Measurements from ENCODE around the gene FBXL7.

DNA sequence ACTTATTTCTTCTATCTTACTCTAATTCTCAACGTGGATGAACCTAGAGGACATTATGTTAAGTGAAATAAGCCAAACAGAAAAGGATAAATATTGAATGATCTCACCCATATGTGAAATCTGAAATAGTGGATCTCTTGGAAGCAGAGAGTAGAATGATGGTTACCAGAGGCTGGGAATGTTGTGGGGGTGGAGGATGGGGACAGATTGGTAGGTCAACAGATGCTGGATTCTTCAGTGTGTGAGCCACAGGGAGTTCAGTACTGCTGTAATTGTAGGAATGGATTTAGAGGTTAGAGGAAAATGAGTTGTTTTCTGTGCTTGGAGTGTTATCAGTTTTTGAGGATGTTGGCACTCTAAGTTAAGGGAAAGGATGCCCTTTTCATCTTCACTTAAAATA, 190.6 kb downstream of the FBXL7 start:
- TF ChIP-seq, protein P1, sequence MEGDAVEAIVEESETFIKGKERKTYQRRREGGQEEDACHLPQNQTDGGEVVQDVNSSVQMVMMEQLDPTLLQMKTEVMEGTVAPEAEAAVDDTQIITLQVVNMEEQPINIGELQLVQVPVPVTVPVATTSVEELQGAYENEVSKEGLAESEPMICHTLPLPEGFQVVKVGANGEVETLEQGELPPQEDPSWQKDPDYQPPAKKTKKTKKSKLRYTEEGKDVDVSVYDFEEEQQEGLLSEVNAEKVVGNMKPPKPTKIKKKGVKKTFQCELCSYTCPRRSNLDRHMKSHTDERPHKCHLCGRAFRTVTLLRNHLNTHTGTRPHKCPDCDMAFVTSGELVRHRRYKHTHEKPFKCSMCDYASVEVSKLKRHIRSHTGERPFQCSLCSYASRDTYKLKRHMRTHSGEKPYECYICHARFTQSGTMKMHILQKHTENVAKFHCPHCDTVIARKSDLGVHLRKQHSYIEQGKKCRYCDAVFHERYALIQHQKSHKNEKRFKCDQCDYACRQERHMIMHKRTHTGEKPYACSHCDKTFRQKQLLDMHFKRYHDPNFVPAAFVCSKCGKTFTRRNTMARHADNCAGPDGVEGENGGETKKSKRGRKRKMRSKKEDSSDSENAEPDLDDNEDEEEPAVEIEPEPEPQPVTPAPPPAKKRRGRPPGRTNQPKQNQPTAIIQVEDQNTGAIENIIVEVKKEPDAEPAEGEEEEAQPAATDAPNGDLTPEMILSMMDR (conservative IDR thresholded peaks at IDR 0.05), result no peak
- TF ChIP-seq ZFX (IDR thresholded peaks at IDR 0.05), result no peak

Data from C4-2B (cell line).